Neutrophil (primary cell): Measurements from ENCODE around the gene PJA1.

Experiments
- H3K27ac ChIP-seq: fragments of 200-600 bp; sonication (generic); 2 replicates; pipeline ENCODE4 v1.5.1; 2016; ENCODE audit warnings: mild to moderate bottlenecking, moderate library complexity
- H3K27me3 ChIP-seq: fragments of 200-600 bp; sonication (generic); 2 replicates; pipeline ENCODE4 v1.6.0; 2016; ENCODE audit warnings: mild to moderate bottlenecking
- H3K36me3 ChIP-seq: fragments of 200-600 bp; sonication (generic); 2 replicates; pipeline ENCODE4 v1.5.1; 2017
- H3K4me1 ChIP-seq, 2 experiments: fragments of 200-600 bp in 1 of 2; sonication (generic) in 1 of 2; 1 replicate in 1 of 2; 2 replicates in 1 of 2; pipeline versions ENCODE4 v1.5.1 to v1.6.1; 2013 to 2016; ENCODE audit warnings: low read depth in 1 of 2, low read length in 1 of 2, mild to moderate bottlenecking in 1 of 2, moderate library complexity in 1 of 2; ENCODE audit not compliant: control insufficient read depth in 1 of 2, insufficient read depth in 1 of 2
- H3K4me3 ChIP-seq, 2 experiments: fragments of 200-600 bp in 1 of 2; sonication (generic) in 1 of 2; 1 replicate in 1 of 2; 2 replicates in 1 of 2; pipeline ENCODE4 v1.5.1; 2013 to 2016; ENCODE audit warnings: low read depth in 1 of 2, low read length in 1 of 2, mild to moderate bottlenecking in 1 of 2, moderate library complexity in 1 of 2
- H3K9me3 ChIP-seq: fragments of 200-600 bp; sonication (generic); 2 replicates; pipeline ENCODE4 v1.5.1; 2016
- TF ChIP-seq, protein P1 (sequence below): fragments of 200-600 bp; sonication (generic); IDR thresholded peaks from 2 replicates; pipeline ENCODE4 v1.5.1; 2016; ENCODE audit warnings: antibody characterized with exemption

The PJA1 gene

DNA sequence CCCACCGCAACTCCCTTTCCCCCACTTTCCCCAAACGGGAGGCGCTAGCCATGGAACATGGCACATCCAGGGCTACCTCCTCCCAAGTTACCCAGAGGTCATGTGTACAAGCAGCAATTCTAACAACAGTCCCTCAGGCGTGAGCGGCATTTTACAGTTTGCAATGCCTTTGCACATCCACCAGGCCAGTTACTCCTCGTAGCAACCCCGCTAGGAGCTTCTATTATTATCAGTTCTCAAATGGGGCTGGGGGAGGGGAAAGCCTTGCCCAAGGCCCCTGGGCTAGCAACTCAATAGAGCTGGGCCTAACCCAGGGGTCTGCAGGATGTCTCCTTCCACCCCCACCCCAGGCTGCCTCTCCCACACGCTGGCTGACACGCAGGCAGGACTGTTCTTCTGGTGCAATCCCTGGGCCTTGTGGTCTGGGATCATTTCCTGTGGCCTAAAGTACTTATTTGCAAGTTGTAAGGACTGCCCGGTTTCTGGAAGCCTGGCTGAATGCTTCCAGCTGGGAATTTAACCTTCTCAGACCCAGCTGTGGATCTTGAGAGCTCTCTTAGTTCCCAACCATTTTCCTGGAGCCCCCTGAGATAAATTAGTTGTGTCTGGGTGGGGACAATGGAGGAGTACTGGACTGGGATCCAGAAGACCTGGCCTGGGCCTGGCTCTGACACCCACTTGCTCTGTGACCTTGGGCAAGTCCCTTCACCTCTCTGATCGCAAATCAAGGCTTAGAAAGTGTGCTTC, 27.7 kb downstream of the PJA1 start:
- H3K27ac ChIP-seq: no peak overlapping the region
- H3K4me3 ChIP-seq: no peak overlapping the region
- no peaks in the 10 kb centered on the region for H3K4me1 ChIP-seq
- TF ChIP-seq, protein P1, sequence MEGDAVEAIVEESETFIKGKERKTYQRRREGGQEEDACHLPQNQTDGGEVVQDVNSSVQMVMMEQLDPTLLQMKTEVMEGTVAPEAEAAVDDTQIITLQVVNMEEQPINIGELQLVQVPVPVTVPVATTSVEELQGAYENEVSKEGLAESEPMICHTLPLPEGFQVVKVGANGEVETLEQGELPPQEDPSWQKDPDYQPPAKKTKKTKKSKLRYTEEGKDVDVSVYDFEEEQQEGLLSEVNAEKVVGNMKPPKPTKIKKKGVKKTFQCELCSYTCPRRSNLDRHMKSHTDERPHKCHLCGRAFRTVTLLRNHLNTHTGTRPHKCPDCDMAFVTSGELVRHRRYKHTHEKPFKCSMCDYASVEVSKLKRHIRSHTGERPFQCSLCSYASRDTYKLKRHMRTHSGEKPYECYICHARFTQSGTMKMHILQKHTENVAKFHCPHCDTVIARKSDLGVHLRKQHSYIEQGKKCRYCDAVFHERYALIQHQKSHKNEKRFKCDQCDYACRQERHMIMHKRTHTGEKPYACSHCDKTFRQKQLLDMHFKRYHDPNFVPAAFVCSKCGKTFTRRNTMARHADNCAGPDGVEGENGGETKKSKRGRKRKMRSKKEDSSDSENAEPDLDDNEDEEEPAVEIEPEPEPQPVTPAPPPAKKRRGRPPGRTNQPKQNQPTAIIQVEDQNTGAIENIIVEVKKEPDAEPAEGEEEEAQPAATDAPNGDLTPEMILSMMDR: no peak
- H3K27me3 ChIP-seq: peaks cover 32% of the 10 kb centered on the region
- no peaks in the 10 kb centered on the region for H3K36me3 ChIP-seq
- no peaks in the 10 kb centered on the region for H3K9me3 ChIP-seq

DNA sequence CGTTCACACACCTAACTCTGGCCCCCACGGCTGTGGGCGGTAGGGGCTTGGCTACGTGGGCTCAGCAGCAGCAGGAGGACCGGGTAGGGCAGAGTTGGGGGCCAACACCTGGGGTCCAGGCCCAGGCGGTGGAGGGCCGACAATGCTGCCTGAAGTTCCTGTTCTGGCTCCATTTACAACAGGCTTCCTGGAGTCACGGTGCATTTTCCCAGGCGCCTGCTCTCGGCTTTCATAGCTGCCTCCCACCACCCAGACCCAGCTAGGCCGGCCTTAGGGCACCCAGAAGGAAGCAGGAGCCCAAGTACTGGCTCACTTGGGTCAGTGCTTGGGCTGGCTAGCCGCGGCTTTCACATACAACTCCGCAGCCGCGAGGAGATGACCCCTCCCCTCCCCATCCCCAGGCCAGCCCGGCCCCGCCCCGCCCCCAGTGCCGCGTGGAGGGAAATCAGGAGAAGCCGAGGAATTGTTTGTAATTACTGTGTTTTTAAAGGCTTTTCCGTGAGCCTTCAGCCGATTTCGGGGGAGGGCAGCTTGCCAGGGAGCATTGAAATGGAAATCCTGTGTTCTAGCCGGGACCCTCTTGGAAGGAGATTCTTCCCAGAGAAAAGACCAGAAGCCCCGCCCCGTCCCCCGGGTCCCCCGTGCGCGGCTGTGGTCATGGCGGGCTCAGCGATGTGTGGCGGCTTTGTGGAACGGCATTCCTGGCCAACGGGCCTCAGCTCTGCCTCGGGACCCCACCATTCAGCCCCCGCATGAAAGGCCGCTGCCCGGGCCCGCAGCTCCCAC, 28.5 kb downstream of the PJA1 start:
- H3K27me3 ChIP-seq: peaks cover 32% of the 10 kb centered on the region
- H3K4me1 ChIP-seq: no peaks in the 10 kb centered on the region
- TF ChIP-seq, protein P1: no peak
- H3K27ac ChIP-seq: no peak overlapping the region
- no peaks in the 10 kb centered on the region for H3K36me3 ChIP-seq
- no peak overlapping the region for H3K4me3 ChIP-seq
- no peaks in the 10 kb centered on the region for H3K9me3 ChIP-seq

DNA sequence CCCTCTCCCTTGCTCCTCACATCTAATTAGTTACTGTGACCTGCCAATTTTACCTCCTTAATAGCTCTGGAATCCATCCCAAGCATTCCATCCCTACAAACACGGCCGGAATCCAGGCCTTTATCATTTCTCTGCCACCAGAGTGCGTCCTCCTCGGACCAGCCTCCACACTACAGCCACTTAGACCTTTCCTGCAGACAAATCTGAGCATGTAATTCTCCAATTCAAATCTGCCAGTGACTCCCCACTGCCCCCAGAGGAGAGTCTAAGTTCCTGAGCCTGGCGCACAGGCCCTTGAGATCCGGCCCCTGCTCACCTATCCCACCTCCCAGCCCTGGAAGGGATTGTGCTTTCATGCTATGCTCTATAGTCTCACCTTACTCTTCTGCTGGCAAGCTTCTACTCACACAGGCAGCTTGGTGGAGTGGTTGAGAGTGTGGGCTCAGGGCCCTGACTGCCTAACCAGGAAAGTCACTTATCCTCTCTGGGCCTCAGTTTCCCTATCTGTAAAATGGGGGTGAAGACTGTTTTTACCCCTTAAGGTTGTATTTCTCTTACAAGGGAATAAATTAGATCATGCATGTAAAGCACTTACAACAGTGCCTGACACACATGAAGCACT, 31.2 kb downstream of the PJA1 start:
- Histone ChIP-seq H3K27me3 (peaks cover 44% of the 10 kb centered on the region), H3K4me3 (no peak overlapping the region), H3K27ac (no peak overlapping the region), H3K4me1 (no peaks in the 10 kb centered on the region), H3K36me3 (no peaks in the 10 kb centered on the region), H3K9me3 (no peaks in the 10 kb centered on the region)
- TF ChIP-seq, protein P1: no peak

DNA sequence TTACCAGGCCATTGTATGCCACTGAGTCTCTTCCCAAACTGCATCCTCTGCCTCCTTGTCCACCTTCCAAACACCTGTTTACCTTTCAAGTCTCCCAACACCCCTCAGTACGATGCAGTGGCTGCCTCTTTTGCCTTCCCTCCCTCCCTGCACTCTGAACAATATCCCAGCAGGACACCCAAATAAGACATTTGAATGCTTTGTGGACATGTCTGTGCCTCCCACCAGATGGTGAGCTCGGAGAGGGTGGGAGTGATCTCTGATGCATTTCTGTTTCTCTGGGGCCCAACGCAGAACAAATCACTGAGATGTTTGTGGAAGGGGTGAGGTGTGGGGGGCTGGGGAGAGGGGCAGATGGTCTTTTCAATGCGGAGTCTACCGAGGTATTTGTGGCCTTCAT, 33.4 kb downstream of the PJA1 start:
- Histone ChIP-seq H3K4me3 (no peak overlapping the region), H3K4me1 (no peaks in the 10 kb centered on the region), H3K27me3 (peaks cover 52% of the 10 kb centered on the region), H3K9me3 (no peaks in the 10 kb centered on the region), H3K27ac (no peak overlapping the region), H3K36me3 (no peaks in the 10 kb centered on the region)
- TF ChIP-seq, protein P1: no peak

DNA sequence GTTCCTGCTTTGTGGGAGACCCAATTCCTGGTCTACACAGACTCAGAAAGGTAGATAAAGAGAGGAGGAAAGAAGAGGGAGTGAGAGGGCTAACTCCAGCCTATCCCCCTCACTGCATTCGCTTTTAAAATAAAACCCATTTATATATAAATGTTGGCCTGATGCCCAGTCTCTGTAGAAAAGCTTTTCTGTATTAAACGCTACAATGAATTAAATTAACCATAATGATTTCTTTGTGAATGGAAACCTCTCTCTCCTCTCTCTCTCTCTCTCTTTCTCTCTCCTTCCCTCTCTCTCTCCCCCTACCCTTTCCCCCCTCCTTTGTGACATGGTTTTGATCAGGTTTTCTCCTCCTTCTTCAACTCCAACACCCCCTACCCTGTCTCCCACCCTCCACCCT, 34.8 kb downstream of the PJA1 start:
- H3K9me3 ChIP-seq: no peaks in the 10 kb centered on the region
- peaks cover 41% of the 10 kb centered on the region for H3K27me3 ChIP-seq
- H3K27ac ChIP-seq: no peak overlapping the region
- no peaks in the 10 kb centered on the region for H3K36me3 ChIP-seq
- no peaks in the 10 kb centered on the region for H3K4me1 ChIP-seq
- TF ChIP-seq, protein P1: no peak
- H3K4me3 ChIP-seq: no peak overlapping the region
